ENCODE data around the gene TMEM167B.

- TF ChIP-seq POLR2A (IDR thresholded peaks at IDR 0.05; ENCODE audit: low read depth, low read length) (no peak), PAX5 (IDR thresholded peaks at IDR 0.05; ENCODE audit: insufficient read depth, low read length, severe bottlenecking) (no peak)
Observed at GRCh38 chr1:109080441-109081082, 10.0 kb upstream of the TMEM167B start.
